ENCODE data around the gene SAP30BP. TPM values are rescaled to one million over a fixed set of nuclear protein-coding genes. Genes with fewer than 3 reads are reported as not detected.

Gene SAP30BP
- total and polyA plus RNA-seq, 10 of the 15 experiments (the other 5 are each of a cell fraction or from before 2014, with no cell fraction given): 57.9 to 166 (median 94.5) TPM

- TF ChIP-seq, protein P1, sequence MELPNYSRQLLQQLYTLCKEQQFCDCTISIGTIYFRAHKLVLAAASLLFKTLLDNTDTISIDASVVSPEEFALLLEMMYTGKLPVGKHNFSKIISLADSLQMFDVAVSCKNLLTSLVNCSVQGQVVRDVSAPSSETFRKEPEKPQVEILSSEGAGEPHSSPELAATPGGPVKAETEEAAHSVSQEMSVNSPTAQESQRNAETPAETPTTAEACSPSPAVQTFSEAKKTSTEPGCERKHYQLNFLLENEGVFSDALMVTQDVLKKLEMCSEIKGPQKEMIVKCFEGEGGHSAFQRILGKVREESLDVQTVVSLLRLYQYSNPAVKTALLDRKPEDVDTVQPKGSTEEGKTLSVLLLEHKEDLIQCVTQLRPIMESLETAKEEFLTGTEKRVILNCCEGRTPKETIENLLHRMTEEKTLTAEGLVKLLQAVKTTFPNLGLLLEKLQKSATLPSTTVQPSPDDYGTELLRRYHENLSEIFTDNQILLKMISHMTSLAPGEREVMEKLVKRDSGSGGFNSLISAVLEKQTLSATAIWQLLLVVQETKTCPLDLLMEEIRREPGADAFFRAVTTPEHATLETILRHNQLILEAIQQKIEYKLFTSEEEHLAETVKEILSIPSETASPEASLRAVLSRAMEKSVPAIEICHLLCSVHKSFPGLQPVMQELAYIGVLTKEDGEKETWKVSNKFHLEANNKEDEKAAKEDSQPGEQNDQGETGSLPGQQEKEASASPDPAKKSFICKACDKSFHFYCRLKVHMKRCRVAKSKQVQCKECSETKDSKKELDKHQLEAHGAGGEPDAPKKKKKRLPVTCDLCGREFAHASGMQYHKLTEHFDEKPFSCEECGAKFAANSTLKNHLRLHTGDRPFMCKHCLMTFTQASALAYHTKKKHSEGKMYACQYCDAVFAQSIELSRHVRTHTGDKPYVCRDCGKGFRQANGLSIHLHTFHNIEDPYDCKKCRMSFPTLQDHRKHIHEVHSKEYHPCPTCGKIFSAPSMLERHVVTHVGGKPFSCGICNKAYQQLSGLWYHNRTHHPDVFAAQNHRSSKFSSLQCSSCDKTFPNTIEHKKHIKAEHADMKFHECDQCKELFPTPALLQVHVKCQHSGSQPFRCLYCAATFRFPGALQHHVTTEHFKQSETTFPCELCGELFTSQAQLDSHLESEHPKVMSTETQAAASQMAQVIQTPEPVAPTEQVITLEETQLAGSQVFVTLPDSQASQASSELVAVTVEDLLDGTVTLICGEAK (IDR thresholded peaks at IDR 0.05; ENCODE audit: borderline replicate concordance): no peak
Measured at GRCh38 chr17:75639327-75639726, 27.8 kb upstream of the SAP30BP start (continued).

GRCh38 chr17:75639771-75640555 lies 27.2 kb upstream of the SAP30BP start:
- no peak overlapping the region for H3K9ac ChIP-seq (ENCODE audit: control insufficient read depth, insufficient read depth, low read length)
- CTCF ChIA-PET: interaction anchor here (13.0 kb wide), 1 partner anchor 107 kb away, joined by 336 read pairs; no protein-coding TSS in a partner anchor
- 90% methylated on average over 30 of the region's 30 CpGs for WGBS (ENCODE audit: insufficient coverage, insufficient replicate concordance, low lambda C conversion rate, missing lambda C conversion rate)
- TF ChIP-seq ETV6 (conservative IDR thresholded peaks at IDR 0.05 in 1 of 2, IDR thresholded peaks at IDR 0.05 in 1 of 2; ENCODE audit: borderline replicate concordance in 1 of 2, low read depth in 1 of 2): no peak
- TF ChIP-seq IKZF1 (conservative IDR thresholded peaks at IDR 0.05): no peak
- no peak for TF ChIP-seq ASH2L (IDR thresholded peaks at IDR 0.05; ENCODE audit: borderline replicate concordance, low read depth)
- TF ChIP-seq, protein P2, sequence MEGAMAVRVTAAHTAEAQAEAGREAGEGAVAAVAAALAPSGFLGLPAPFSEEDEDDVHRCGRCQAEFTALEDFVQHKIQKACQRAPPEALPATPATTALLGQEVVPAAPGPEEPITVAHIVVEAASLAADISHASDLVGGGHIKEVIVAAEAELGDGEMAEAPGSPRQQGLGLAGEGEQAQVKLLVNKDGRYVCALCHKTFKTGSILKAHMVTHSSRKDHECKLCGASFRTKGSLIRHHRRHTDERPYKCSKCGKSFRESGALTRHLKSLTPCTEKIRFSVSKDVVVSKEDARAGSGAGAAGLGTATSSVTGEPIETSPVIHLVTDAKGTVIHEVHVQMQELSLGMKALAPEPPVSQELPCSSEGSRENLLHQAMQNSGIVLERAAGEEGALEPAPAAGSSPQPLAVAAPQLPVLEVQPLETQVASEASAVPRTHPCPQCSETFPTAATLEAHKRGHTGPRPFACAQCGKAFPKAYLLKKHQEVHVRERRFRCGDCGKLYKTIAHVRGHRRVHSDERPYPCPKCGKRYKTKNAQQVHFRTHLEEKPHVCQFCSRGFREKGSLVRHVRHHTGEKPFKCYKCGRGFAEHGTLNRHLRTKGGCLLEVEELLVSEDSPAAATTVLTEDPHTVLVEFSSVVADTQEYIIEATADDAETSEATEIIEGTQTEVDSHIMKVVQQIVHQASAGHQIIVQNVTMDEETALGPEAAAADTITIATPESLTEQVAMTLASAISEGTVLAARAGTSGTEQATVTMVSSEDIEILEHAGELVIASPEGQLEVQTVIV (IDR thresholded peaks at IDR 0.05; ENCODE audit: borderline replicate concordance, partially characterized antibody): no peak
- no peak for TF ChIP-seq SIX5 (IDR thresholded peaks at IDR 0.05; ENCODE audit: low read depth, low read length, severe bottlenecking)
- TF ChIP-seq MEF2A (IDR thresholded peaks at IDR 0.05; ENCODE audit: insufficient read depth, low read depth, low read length): no peak
- TF ChIP-seq, protein P3, sequence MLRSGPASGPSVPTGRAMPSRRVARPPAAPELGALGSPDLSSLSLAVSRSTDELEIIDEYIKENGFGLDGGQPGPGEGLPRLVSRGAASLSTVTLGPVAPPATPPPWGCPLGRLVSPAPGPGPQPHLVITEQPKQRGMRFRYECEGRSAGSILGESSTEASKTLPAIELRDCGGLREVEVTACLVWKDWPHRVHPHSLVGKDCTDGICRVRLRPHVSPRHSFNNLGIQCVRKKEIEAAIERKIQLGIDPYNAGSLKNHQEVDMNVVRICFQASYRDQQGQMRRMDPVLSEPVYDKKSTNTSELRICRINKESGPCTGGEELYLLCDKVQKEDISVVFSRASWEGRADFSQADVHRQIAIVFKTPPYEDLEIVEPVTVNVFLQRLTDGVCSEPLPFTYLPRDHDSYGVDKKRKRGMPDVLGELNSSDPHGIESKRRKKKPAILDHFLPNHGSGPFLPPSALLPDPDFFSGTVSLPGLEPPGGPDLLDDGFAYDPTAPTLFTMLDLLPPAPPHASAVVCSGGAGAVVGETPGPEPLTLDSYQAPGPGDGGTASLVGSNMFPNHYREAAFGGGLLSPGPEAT (IDR thresholded peaks at IDR 0.05; ENCODE audit: low read depth): no peak
- TF ChIP-seq MTA2 (IDR thresholded peaks at IDR 0.05; ENCODE audit: low read depth): no peak
- TF ChIP-seq KLF5 (IDR thresholded peaks at IDR 0.05; ENCODE audit: partially characterized antibody): no peak
- TF ChIP-seq SMAD5 (IDR thresholded peaks at IDR 0.05; ENCODE audit: low read depth): no peak
- no peak for TF ChIP-seq SMAD1 (IDR thresholded peaks at IDR 0.05; ENCODE audit: low read depth, partially characterized antibody)

More at GRCh38 chr17:75639771-75640555, 27.2 kb upstream of the SAP30BP start:
- Histone ChIP-seq H3K4me2 (ENCODE audit: control insufficient read depth, insufficient read depth) (no peak overlapping the region), H3K27ac (ENCODE audit: control insufficient read depth, insufficient read depth) (no peak overlapping the region), H3K79me2 (ENCODE audit: control insufficient read depth, insufficient read depth, low read length) (no peaks in the 10 kb centered on the region), H3K36me3 (ENCODE audit: control insufficient read depth in 2 of 2, insufficient read depth in 2 of 2, low read length in 1 of 2) (peaks cover 0 to 3% of the 10 kb centered on the region in 2 experiments; a peak in 2 of 4 replicates), H3K4me3 (no peak overlapping the region), H3K4me1 (ENCODE audit: control insufficient read depth, insufficient read depth, low read length) (no peaks in the 10 kb centered on the region), H4K20me1 (ENCODE audit: control insufficient read depth, insufficient read depth) (no peaks in the 10 kb centered on the region; the same call in 1 of the 2 replicates), H3K9me3 (replicated peaks; ENCODE audit: control insufficient read depth, insufficient read depth, low read length) (no peaks in the 10 kb centered on the region), H3K27me3 (replicated peaks in 1 of 2; ENCODE audit: control insufficient read depth in 2 of 2, insufficient read depth in 2 of 2, low read length in 1 of 2) (no peaks in the 10 kb centered on the region), H2AFZ (ENCODE audit: control insufficient read depth, low read depth, low read length) (no peak overlapping the region)
- ATAC-seq: no peak
- RAD21 ChIA-PET (ENCODE audit: unreplicated experiment): no interaction called here
- SMC1A ChIA-PET (ENCODE audit: uncharacterized antibody, unreplicated experiment): no interaction called here
- in situ Hi-C loops (cut with MboI): loop anchor here (10.0 kb wide), 1 partner anchor 105 kb away; no protein-coding TSS in a partner anchor
- no peak for DNase-seq (ENCODE audit: low read depth, low spot score)
- FAIRE-seq: no peak
- POLR2A ChIA-PET: interaction anchor here (0.6 kb wide), 1 partner anchor 181 kb away, joined by 3 read pairs; no protein-coding TSS in a partner anchor
- intact Hi-C loops (cut with micrococcal nuclease; ENCODE audit: unreplicated experiment): no loop called here
- BruUV-seq (replicated peaks): no TSS peak
